Measurements from ENCODE around the gene SERPIND1.

Gene SERPIND1

DNA sequence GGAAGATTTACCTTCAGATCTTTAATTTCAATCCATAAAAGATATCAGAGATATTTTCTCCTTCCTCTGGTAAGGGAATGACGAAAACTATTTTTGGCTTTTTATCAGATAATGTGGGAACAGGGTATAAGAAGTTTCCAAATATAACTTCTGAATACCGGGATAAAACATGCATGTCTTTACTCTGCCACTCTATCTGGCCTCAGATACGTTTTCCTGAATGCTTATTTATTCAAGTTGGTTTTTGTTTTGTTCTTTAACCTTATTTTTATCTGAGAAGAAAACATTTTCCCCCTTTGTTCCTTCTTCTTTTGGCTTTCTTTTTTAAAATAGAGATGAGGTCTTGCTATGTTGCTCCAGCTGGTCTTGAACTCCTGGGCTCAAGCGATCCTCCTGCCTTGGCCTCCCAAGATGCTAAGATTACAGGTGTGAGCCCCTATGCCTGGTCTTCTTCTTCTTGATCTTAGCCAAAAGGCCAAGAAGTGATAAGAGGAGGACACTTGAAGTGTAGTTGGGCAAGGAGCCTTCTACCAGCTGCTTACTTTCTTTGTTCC is 1.5 kb downstream of the SERPIND1 start:
- no peak overlapping the region for H3K27ac ChIP-seq (ENCODE audit: extremely low read depth, low read depth, low read length)
- no peaks in the 10 kb centered on the region for H3K4me1 ChIP-seq (ENCODE audit: control insufficient read depth, insufficient read depth, low read length)
- CTCF ChIA-PET = interaction anchor here (1.1 kb wide), 2 partner anchors 8 to 10 kb away, joined by 3 to 6 read pairs; no protein-coding TSS in a partner anchor
- POLR2A ChIA-PET = no interaction called here
- no peaks in the 10 kb centered on the region for H3K9me3 ChIP-seq (ENCODE audit: control insufficient read depth, insufficient read depth, low read depth, low read length)
- no peak for TF ChIP-seq ZNF677 (tag by site-specific recombination; IDR thresholded peaks at IDR 0.05)
- TF ChIP-seq ZNF629 (tag by site-specific recombination; IDR thresholded peaks at IDR 0.05) = no peak
- no peak for TF ChIP-seq BCL11B (tag by site-specific recombination; IDR thresholded peaks at IDR 0.05; ENCODE audit: low read depth)
- peaks cover 0 to 17% of the 10 kb centered on the region in 2 experiments; a peak in 1 of 3 replicates for H3K36me3 ChIP-seq (ENCODE audit: control insufficient read depth in 2 of 2, insufficient read depth in 1 of 2, low read length in 2 of 2)
- H3K4me3 ChIP-seq (ENCODE audit: low read depth, low read length) = no peak overlapping the region

DNA sequence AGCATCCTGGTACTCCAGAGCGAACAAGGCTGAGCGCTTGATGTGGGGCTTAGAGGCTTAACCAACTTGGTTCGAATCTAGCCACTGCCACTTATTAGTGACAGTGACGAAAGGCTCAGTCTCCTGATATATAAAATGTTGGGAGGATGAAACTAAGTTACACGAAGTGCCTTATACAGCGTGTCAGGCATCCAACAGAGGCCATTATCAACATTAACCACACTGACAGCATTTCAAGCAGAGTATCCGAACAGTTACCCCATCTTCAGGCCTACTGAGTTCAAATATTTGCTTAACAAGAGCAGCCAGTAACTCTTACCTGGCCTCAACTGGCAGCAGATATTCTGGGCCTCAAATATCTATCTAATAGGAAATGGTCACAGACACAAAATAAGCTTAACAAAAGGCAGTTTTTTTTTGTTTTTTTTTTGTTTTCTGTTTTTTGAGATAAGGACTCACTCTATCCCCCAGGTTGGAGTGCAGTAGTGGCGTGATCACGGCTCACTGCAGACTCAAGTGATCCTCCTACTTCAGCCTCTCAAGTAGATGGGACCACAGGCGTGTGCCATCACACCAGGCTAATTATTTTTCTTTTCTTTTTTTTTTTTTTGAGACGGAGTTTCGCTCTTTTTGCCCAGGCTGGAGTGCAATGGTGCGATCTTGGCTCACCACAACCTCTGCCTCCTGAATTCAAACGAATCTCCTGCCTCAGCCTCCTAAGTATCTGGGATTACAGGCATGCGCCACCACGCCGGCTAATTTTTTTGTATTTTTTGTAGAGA is 2.9 kb downstream of the SERPIND1 start:
- H3K9me3 ChIP-seq (ENCODE audit: control insufficient read depth, insufficient read depth, low read depth, low read length) = no peaks in the 10 kb centered on the region
- peaks cover 0 to 24% of the 10 kb centered on the region in 2 experiments; a peak in 1 of 3 replicates for H3K36me3 ChIP-seq (ENCODE audit: control insufficient read depth in 2 of 2, insufficient read depth in 1 of 2, low read length in 2 of 2)
- H3K4me3 ChIP-seq (ENCODE audit: low read depth, low read length) = no peak overlapping the region
- ChIA-PET POLR2A (interaction anchor here (1.2 kb wide), 1 partner anchor 109 kb away, joined by 3 read pairs; no protein-coding TSS in a partner anchor), CTCF (interaction anchor here (0.6 to 2.1 kb wide), 5 partner anchors 10 to 142 kb away, joined by 3 to 6 read pairs (median 5); no protein-coding TSS in a partner anchor)
- no peaks in the 10 kb centered on the region for H3K4me1 ChIP-seq (ENCODE audit: control insufficient read depth, insufficient read depth, low read length)
- no peak overlapping the region for H3K27ac ChIP-seq (ENCODE audit: extremely low read depth, low read depth, low read length)
- TF ChIP-seq, protein P1, sequence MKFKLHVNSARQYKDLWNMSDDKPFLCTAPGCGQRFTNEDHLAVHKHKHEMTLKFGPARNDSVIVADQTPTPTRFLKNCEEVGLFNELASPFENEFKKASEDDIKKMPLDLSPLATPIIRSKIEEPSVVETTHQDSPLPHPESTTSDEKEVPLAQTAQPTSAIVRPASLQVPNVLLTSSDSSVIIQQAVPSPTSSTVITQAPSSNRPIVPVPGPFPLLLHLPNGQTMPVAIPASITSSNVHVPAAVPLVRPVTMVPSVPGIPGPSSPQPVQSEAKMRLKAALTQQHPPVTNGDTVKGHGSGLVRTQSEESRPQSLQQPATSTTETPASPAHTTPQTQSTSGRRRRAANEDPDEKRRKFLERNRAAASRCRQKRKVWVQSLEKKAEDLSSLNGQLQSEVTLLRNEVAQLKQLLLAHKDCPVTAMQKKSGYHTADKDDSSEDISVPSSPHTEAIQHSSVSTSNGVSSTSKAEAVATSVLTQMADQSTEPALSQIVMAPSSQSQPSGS (tag by site-specific recombination; IDR thresholded peaks at IDR 0.05; ENCODE audit: low read depth) = no peak
- TF ChIP-seq, protein P2, sequence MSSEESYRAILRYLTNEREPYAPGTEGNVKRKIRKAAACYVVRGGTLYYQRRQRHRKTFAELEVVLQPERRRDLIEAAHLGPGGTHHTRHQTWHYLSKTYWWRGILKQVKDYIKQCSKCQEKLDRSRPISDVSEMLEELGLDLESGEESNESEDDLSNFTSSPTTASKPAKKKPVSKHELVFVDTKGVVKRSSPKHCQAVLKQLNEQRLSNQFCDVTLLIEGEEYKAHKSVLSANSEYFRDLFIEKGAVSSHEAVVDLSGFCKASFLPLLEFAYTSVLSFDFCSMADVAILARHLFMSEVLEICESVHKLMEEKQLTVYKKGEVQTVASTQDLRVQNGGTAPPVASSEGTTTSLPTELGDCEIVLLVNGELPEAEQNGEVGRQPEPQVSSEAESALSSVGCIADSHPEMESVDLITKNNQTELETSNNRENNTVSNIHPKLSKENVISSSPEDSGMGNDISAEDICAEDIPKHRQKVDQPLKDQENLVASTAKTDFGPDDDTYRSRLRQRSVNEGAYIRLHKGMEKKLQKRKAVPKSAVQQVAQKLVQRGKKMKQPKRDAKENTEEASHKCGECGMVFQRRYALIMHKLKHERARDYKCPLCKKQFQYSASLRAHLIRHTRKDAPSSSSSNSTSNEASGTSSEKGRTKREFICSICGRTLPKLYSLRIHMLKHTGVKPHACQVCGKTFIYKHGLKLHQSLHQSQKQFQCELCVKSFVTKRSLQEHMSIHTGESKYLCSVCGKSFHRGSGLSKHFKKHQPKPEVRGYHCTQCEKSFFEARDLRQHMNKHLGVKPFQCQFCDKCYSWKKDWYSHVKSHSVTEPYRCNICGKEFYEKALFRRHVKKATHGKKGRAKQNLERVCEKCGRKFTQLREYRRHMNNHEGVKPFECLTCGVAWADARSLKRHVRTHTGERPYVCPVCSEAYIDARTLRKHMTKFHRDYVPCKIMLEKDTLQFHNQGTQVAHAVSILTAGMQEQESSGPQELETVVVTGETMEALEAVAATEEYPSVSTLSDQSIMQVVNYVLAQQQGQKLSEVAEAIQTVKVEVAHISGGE (tag by site-specific recombination; conservative IDR thresholded peaks at IDR 0.05; ENCODE audit: low read depth) = no peak
- no peak for TF ChIP-seq BCL11B (tag by site-specific recombination; IDR thresholded peaks at IDR 0.05; ENCODE audit: low read depth)
- no peak for TF ChIP-seq ZNF785 (tag by site-specific recombination; IDR thresholded peaks at IDR 0.05)
- TF ChIP-seq, protein P3, sequence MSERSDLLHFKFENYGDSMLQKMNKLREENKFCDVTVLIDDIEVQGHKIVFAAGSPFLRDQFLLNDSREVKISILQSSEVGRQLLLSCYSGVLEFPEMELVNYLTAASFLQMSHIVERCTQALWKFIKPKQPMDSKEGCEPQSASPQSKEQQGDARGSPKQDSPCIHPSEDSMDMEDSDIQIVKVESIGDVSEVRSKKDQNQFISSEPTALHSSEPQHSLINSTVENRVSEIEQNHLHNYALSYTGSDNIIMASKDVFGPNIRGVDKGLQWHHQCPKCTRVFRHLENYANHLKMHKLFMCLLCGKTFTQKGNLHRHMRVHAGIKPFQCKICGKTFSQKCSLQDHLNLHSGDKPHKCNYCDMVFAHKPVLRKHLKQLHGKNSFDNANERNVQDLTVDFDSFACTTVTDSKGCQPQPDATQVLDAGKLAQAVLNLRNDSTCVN (tag by site-specific recombination; optimal IDR thresholded peaks at IDR 0.05) = no peak
- no peak for TF ChIP-seq ZSCAN30 (tag by site-specific recombination; IDR thresholded peaks at IDR 0.05)
- TF ChIP-seq ZNF837 (tag by site-specific recombination; IDR thresholded peaks at IDR 0.05) = no peak
- no peak for TF ChIP-seq ZNF133 (tag by site-specific recombination; IDR thresholded peaks at IDR 0.05)
- TF ChIP-seq ZBTB17 (tag by site-specific recombination; IDR thresholded peaks at IDR 0.05) = no peak
- no peak for TF ChIP-seq ZNF629 (tag by site-specific recombination; IDR thresholded peaks at IDR 0.05)
- TF ChIP-seq IKZF3 (tag by site-specific recombination; IDR thresholded peaks at IDR 0.05) = no peak
- no peak for TF ChIP-seq ZNF658 (tag by site-specific recombination; IDR thresholded peaks at IDR 0.05)
- TF ChIP-seq, protein P4, sequence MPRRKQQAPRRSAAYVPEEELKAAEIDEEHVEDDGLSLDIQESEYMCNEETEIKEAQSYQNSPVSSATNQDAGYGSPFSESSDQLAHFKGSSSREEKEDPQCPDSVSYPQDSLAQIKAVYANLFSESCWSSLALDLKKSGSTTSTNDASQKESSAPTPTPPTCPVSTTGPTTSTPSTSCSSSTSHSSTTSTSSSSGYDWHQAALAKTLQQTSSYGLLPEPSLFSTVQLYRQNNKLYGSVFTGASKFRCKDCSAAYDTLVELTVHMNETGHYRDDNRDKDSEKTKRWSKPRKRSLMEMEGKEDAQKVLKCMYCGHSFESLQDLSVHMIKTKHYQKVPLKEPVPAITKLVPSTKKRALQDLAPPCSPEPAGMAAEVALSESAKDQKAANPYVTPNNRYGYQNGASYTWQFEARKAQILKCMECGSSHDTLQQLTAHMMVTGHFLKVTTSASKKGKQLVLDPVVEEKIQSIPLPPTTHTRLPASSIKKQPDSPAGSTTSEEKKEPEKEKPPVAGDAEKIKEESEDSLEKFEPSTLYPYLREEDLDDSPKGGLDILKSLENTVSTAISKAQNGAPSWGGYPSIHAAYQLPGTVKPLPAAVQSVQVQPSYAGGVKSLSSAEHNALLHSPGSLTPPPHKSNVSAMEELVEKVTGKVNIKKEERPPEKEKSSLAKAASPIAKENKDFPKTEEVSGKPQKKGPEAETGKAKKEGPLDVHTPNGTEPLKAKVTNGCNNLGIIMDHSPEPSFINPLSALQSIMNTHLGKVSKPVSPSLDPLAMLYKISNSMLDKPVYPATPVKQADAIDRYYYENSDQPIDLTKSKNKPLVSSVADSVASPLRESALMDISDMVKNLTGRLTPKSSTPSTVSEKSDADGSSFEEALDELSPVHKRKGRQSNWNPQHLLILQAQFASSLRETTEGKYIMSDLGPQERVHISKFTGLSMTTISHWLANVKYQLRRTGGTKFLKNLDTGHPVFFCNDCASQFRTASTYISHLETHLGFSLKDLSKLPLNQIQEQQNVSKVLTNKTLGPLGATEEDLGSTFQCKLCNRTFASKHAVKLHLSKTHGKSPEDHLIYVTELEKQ (tag by site-specific recombination; IDR thresholded peaks at IDR 0.05; ENCODE audit: borderline replicate concordance) = no peak
- TF ChIP-seq ZBTB1 (tag by site-specific recombination; IDR thresholded peaks at IDR 0.05) = no peak
- TF ChIP-seq, protein P5, sequence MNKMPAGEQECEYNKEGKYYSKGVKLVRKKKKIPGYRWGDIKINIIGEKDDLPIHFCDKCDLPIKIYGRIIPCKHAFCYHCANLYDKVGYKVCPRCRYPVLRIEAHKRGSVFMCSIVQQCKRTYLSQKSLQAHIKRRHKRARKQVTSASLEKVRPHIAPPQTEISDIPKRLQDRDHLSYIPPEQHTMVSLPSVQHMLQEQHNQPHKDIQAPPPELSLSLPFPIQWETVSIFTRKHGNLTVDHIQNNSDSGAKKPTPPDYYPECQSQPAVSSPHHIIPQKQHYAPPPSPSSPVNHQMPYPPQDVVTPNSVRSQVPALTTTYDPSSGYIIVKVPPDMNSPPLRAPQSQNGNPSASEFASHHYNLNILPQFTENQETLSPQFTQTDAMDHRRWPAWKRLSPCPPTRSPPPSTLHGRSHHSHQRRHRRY (tag by site-specific recombination; IDR thresholded peaks at IDR 0.05) = no peak
- TF ChIP-seq ZNF600 (tag by site-specific recombination; IDR thresholded peaks at IDR 0.05) = no peak

Data from HEK293 (cell line).